HepG2 (cell line): ENCODE measurements around the gene LRGUK. TPM values are rescaled to one million over a fixed set of nuclear protein-coding genes. Genes with fewer than 3 reads are reported as not detected.

ENCODE experiments used
- ATAC-seq: fragments of 200-7000 bp; cut with Tn5 transposase; 3 replicates; pipeline ENCODE4 v1.9.1; 2020; ENCODE audit warnings: mild to moderate bottlenecking, moderate library complexity
- BruUV-seq: library from RNA; stranded (reverse); fragments of 400-500 nt; replicated peaks from 2 replicates; lab custom pipeline; 2021; lab: Mats Ljungman, UMichigan
- CTCF ChIA-PET: fragments of 300-600 bp; formaldehyde crosslinking; extraction: SDS; loops from one replicate; lab custom pipeline; 2021; ENCODE audit warnings: low total read pairs, inconsistent platforms, low intra/inter-chr PET ratio; lab: Yijun Ruan, JAX
- POLR2A ChIA-PET: fragments of 350-600 bp; sonication (Branson Sonifier 250); formaldehyde crosslinking; loops from one replicate; lab custom pipeline; 2020; ENCODE audit warnings: antibody characterized with exemption, inconsistent platforms; lab: Yijun Ruan, JAX
- DNase-seq: peaks from one replicate; pipeline ENCODE4 v3.0.0-alpha.2; 2015; ENCODE audit warnings: low spot score
- FAIRE-seq: peaks from 3 replicates; lab custom pipeline; 2011; peaks lifted over from hg19 to GRCh38; lab: Jason Lieb, UNC
- H2AFZ ChIP-seq: one replicate; pipeline ENCODE4 v1.6.1; 2011; ENCODE audit warnings: low read length, inconsistent platforms
- H3K27ac ChIP-seq: fragments of 300-600 bp; 3 replicates; pipeline ENCODE4 v1.8.0; 2011; ENCODE audit warnings: mixed run types, mild to moderate bottlenecking, mixed read lengths, low read length, inconsistent platforms; ENCODE audit not compliant: insufficient read depth; ENCODE audit errors: extremely low read length
- H3K27me3 ChIP-seq, 2 experiments: fragments of 200-600 bp in 1 of 2; 2 replicates in 1 of 2; 3 replicates in 1 of 2; pipeline versions ENCODE4 v1.6.0 to v1.8.0; 2011; ENCODE audit warnings: low read length in 2 of 2, mild to moderate bottlenecking in 2 of 2, moderate library complexity in 2 of 2, inconsistent platforms in 1 of 2; ENCODE audit not compliant: insufficient read depth in 2 of 2, control insufficient read depth in 1 of 2
- H3K36me3 ChIP-seq, 2 experiments: fragments of 200-600 bp in 1 of 2; replicated peaks in 1 of 2; 2 replicates in 1 of 2; 3 replicates in 1 of 2; pipeline versions ENCODE4 v1.5.1 to v1.8.0; 2011; ENCODE audit warnings: low read length in 2 of 2, inconsistent platforms in 1 of 2; ENCODE audit not compliant: insufficient read depth in 2 of 2, control insufficient read depth in 1 of 2
- H3K4me1 ChIP-seq: 2 replicates; pipeline ENCODE4 v1.5.1; 2012; ENCODE audit warnings: low read length, inconsistent platforms; ENCODE audit not compliant: insufficient read depth
- H3K4me2 ChIP-seq: 2 replicates; pipeline ENCODE4 v1.6.0; 2011; ENCODE audit warnings: low read depth, low read length, inconsistent platforms
- H3K4me3 ChIP-seq, 3 experiments: fragments of 200-600 bp in 1 of 3; sonication (generic), shearing (Covaris generic) in 1 of 3; replicated peaks in 1 of 3; 2 replicates each; pipeline ENCODE4 v1.5.1; 2011 to 2016; ENCODE audit warnings: low read length in 3 of 3, inconsistent platforms in 2 of 3, low read depth in 2 of 3, mild to moderate bottlenecking in 2 of 3, control low read depth in 1 of 3, mixed read lengths in 1 of 3; ENCODE audit not compliant: insufficient read depth in 1 of 3
- H3K79me2 ChIP-seq: one replicate; pipeline ENCODE4 v1.6.1; 2011; ENCODE audit warnings: low read length, inconsistent platforms; ENCODE audit not compliant: insufficient read depth
- H3K9ac ChIP-seq: 2 replicates; pipeline ENCODE4 v1.6.0; 2011; ENCODE audit warnings: mild to moderate bottlenecking, low read depth, low read length, inconsistent platforms; ENCODE audit not compliant: insufficient read depth
- H3K9me3 ChIP-seq: 2 replicates; pipeline ENCODE4 v1.5.1; 2012; ENCODE audit warnings: mild to moderate bottlenecking, low read length
- H4K20me1 ChIP-seq: 2 replicates; pipeline ENCODE4 v1.6.0; 2011; ENCODE audit warnings: inconsistent platforms, mild to moderate bottlenecking, low read length, moderate library complexity; ENCODE audit not compliant: insufficient read depth
- CBFB ChIP-seq: sonication (generic); formaldehyde crosslinking; IDR thresholded peaks from 2 replicates; pipeline ENCODE4 v1.4.0; 2020; ENCODE audit warnings: missing genetic modification reagents
- EEA1 ChIP-seq: sonication (generic); formaldehyde crosslinking; IDR thresholded peaks from 2 replicates; pipeline ENCODE4 v1.5.1; 2020; ENCODE audit warnings: mild to moderate bottlenecking, missing genetic modification reagents, borderline replicate concordance
- GABPA ChIP-seq, 2 experiments: IDR thresholded peaks; 2 replicates each; pipeline ENCODE4 v1.6.1; 2011 to 2016; ENCODE audit warnings: low read depth in 2 of 2, low read length in 1 of 2, missing biosample characterization in 1 of 2, missing genetic modification characterization in 1 of 2
- TEAD3 ChIP-seq: optimal IDR thresholded peaks from 2 replicates; pipeline ENCODE3; 2016; ENCODE audit warnings: borderline replicate concordance
- TP53 ChIP-seq: sonication (generic); formaldehyde crosslinking; conservative IDR thresholded peaks from 2 replicates; pipeline ENCODE4 v1.4.0; 2020; ENCODE audit warnings: missing genetic modification reagents
- ZFP90 ChIP-seq: sonication (generic); formaldehyde crosslinking; IDR thresholded peaks from 2 replicates; pipeline ENCODE4 v1.8.0; 2022; ENCODE audit warnings: missing genetic modification reagents, mild to moderate bottlenecking, inconsistent platforms, borderline replicate concordance
- ZNF234 ChIP-seq: sonication (generic); formaldehyde crosslinking; conservative IDR thresholded peaks from 2 replicates; pipeline ENCODE4 v1.5.1; 2020; ENCODE audit warnings: mild to moderate bottlenecking, missing genetic modification reagents
- ZNF333 ChIP-seq: sonication (generic); formaldehyde crosslinking; IDR thresholded peaks from 2 replicates; pipeline ENCODE4 v1.4.0; 2020; ENCODE audit warnings: mild to moderate bottlenecking, missing genetic modification reagents, borderline replicate concordance
- ZNF44 ChIP-seq: sonication (generic); formaldehyde crosslinking; IDR thresholded peaks from 2 replicates; pipeline ENCODE4 v1.5.1; 2020; ENCODE audit warnings: mild to moderate bottlenecking, missing genetic modification reagents
- ZNF552 ChIP-seq: sonication (generic); formaldehyde crosslinking; IDR thresholded peaks from 2 replicates; pipeline ENCODE4 v1.9.0; 2022; ENCODE audit warnings: missing genetic modification reagents, mild to moderate bottlenecking, borderline replicate concordance
- ZNF607 ChIP-seq: sonication (generic); formaldehyde crosslinking; IDR thresholded peaks from 2 replicates; pipeline ENCODE4 v1.5.1; 2020; ENCODE audit warnings: missing genetic modification reagents, mild to moderate bottlenecking, borderline replicate concordance
- ZNF670 ChIP-seq: sonication (generic); formaldehyde crosslinking; IDR thresholded peaks from 2 replicates; pipeline ENCODE4 v1.8.0; 2022; ENCODE audit warnings: mild to moderate bottlenecking, missing genetic modification reagents, borderline replicate concordance
- WGBS: methylation state at CpG from one replicate; pipeline ENCODE4 v1.1.6; 2017; ENCODE audit warnings: low lambda C conversion rate; 5-methylcytosine and 5-hydroxymethylcytosine counted together
- in situ Hi-C: cut with HindIII; loops from 2 replicates; pipeline ENCODE4 v1.10.0; 2017; ENCODE audit warnings: low pct_unique_long_range_greater_than_20kb; ENCODE audit not compliant: extremely low pct_ligation_motif_present
- intact Hi-C: fragments of 100-400 bp; cut with micrococcal nuclease; formaldehyde crosslinking; loops from one replicate; pipeline ENCODE4 v1.10.0; 2022; ENCODE audit not compliant: unreplicated experiment
- polyA plus RNA-seq, 8 experiments: library from polyadenylated mRNA; depleted of rRNA in 3 of 8; stranded (reverse) in 7 of 8; unstranded in 1 of 8; fragments of >200 nt; fragmentation: Illumina TruSeq in 4 of 8; extraction: Trizol in 4 of 8; gene quantifications; 2 replicates each; pipeline versions ENCODE4 v1.2.1 to v1.2.3, GENCODE V29; 2011 to 2016; ENCODE audit warnings: low read depth in 4 of 8, missing spikeins in 1 of 8, mixed read lengths in 1 of 8; ENCODE audit not compliant: insufficient read depth in 1 of 8
- total RNA-seq, 5 experiments: library from RNA; depleted of rRNA; stranded (reverse); fragments of >200 nt; fragmentation: Illumina TruSeq; extraction: Trizol; gene quantifications; 2 replicates each; pipeline ENCODE4 v1.2.3, GENCODE V29; 2016; ENCODE audit warnings: low read depth in 1 of 5
- TF ChIP-seq, protein P1 (sequence below): sonication (generic); formaldehyde crosslinking; IDR thresholded peaks from 2 replicates; pipeline ENCODE4 v1.4.0; 2020; ENCODE audit warnings: mild to moderate bottlenecking, missing genetic modification reagents
- TF ChIP-seq, protein P2 (sequence below): sonication (generic); formaldehyde crosslinking; IDR thresholded peaks from 2 replicates; pipeline ENCODE4 v1.8.1; 2023; ENCODE audit warnings: missing genetic modification reagents, mild to moderate bottlenecking, borderline replicate concordance
- TF ChIP-seq, protein P3 (sequence below): sonication (generic); formaldehyde crosslinking; IDR thresholded peaks from 2 replicates; pipeline ENCODE4 v1.4.0; 2020; ENCODE audit warnings: missing genetic modification reagents
- TF ChIP-seq, protein P4 (sequence below): IDR thresholded peaks from 2 replicates; pipeline ENCODE4 v1.6.1; 2016; ENCODE audit warnings: low read depth

The LRGUK gene
- total and polyA plus RNA-seq, 2 of the 13 experiments (the other 11 are each of a cell fraction or from before 2014, with no cell fraction given), result 0.18 to 0.20 TPM

GRCh38 chr7:134078991-134079390, 48.1 kb upstream of the LRGUK start:
- no peak for FAIRE-seq
- Histone ChIP-seq H3K27me3 (no peaks in the 10 kb centered on the region), H3K79me2 (no peaks in the 10 kb centered on the region), H4K20me1 (no peaks in the 10 kb centered on the region), H3K9me3 (no peaks in the 10 kb centered on the region), H3K9ac (no peak overlapping the region), H3K4me1 (peaks cover 16% of the 10 kb centered on the region; the same call in 1 of the 2 replicates), H3K36me3 (no peaks in the 10 kb centered on the region), H3K4me3 (no peak overlapping the region), H3K27ac (no peak overlapping the region), H2AFZ (no peak overlapping the region), H3K4me2 (no peak overlapping the region)
- no TSS peak for BruUV-seq
- ChIA-PET POLR2A (no interaction called here), CTCF (no interaction called here)
- no peak for DNase-seq
- intact Hi-C loops, result no loop called here
- peak; percentile 52; the same call in 1 of the 3 replicates for ATAC-seq
- in situ Hi-C loops, result no loop called here
- WGBS, result 15% methylated on average over 2 of the region's 2 CpGs
- TF ChIP-seq, protein P1, sequence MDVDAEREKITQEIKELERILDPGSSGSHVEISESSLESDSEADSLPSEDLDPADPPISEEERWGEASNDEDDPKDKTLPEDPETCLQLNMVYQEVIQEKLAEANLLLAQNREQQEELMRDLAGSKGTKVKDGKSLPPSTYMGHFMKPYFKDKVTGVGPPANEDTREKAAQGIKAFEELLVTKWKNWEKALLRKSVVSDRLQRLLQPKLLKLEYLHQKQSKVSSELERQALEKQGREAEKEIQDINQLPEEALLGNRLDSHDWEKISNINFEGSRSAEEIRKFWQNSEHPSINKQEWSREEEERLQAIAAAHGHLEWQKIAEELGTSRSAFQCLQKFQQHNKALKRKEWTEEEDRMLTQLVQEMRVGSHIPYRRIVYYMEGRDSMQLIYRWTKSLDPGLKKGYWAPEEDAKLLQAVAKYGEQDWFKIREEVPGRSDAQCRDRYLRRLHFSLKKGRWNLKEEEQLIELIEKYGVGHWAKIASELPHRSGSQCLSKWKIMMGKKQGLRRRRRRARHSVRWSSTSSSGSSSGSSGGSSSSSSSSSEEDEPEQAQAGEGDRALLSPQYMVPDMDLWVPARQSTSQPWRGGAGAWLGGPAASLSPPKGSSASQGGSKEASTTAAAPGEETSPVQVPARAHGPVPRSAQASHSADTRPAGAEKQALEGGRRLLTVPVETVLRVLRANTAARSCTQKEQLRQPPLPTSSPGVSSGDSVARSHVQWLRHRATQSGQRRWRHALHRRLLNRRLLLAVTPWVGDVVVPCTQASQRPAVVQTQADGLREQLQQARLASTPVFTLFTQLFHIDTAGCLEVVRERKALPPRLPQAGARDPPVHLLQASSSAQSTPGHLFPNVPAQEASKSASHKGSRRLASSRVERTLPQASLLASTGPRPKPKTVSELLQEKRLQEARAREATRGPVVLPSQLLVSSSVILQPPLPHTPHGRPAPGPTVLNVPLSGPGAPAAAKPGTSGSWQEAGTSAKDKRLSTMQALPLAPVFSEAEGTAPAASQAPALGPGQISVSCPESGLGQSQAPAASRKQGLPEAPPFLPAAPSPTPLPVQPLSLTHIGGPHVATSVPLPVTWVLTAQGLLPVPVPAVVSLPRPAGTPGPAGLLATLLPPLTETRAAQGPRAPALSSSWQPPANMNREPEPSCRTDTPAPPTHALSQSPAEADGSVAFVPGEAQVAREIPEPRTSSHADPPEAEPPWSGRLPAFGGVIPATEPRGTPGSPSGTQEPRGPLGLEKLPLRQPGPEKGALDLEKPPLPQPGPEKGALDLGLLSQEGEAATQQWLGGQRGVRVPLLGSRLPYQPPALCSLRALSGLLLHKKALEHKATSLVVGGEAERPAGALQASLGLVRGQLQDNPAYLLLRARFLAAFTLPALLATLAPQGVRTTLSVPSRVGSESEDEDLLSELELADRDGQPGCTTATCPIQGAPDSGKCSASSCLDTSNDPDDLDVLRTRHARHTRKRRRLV (CRISPR knock-in tag), result no peak
- TF ChIP-seq ZNF670 (no peak), GABPA (IDR thresholded peaks at IDR 0.05; ENCODE audit: low read depth, low read length) (no peak), GABPA (CRISPR knock-in tag; IDR thresholded peaks at IDR 0.05; ENCODE audit: low read depth) (peak; percentile 84), ZNF607 (CRISPR knock-in tag) (no peak), ZNF234 (CRISPR knock-in tag) (no peak), CBFB (no peak), ZNF333 (CRISPR knock-in tag) (no peak), TP53 (no peak), TEAD3 (CRISPR knock-in tag) (peak; percentile 17), ZNF44 (CRISPR knock-in tag) (no peak), ZFP90 (CRISPR knock-in tag) (no peak), EEA1 (CRISPR knock-in tag) (no peak), ZNF552 (no peak)
- TF ChIP-seq, protein P2, sequence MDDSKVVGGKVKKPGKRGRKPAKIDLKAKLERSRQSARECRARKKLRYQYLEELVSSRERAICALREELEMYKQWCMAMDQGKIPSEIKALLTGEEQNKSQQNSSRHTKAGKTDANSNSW (CRISPR knock-in tag), result no peak
- TF ChIP-seq, protein P3, sequence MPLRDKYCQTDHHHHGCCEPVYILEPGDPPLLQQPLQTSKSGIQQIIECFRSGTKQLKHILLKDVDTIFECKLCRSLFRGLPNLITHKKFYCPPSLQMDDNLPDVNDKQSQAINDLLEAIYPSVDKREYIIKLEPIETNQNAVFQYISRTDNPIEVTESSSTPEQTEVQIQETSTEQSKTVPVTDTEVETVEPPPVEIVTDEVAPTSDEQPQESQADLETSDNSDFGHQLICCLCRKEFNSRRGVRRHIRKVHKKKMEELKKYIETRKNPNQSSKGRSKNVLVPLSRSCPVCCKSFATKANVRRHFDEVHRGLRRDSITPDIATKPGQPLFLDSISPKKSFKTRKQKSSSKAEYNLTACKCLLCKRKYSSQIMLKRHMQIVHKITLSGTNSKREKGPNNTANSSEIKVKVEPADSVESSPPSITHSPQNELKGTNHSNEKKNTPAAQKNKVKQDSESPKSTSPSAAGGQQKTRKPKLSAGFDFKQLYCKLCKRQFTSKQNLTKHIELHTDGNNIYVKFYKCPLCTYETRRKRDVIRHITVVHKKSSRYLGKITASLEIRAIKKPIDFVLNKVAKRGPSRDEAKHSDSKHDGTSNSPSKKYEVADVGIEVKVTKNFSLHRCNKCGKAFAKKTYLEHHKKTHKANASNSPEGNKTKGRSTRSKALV (CRISPR knock-in tag), result no peak
- TF ChIP-seq, protein P4, sequence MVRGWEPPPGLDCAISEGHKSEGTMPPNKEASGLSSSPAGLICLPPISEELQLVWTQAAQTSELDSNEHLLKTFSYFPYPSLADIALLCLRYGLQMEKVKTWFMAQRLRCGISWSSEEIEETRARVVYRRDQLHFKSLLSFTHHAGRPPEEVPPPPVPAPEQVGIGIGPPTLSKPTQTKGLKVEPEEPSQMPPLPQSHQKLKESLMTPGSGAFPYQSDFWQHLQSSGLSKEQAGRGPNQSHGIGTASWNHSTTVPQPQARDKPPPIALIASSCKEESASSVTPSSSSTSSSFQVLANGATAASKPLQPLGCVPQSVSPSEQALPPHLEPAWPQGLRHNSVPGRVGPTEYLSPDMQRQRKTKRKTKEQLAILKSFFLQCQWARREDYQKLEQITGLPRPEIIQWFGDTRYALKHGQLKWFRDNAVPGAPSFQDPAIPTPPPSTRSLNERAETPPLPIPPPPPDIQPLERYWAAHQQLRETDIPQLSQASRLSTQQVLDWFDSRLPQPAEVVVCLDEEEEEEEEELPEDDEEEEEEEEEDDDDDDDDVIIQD (CRISPR knock-in tag), result peak; percentile 28; the same call in 1 of the 2 replicates
